RWPE2 (cell line): ENCODE data around the gene PMCH.
"Not testable (repeated sequence)": the region's sequence is repeated elsewhere in the genome, so short reads cannot be mapped to it uniquely, and the experiment has no call there.

Experiments used
- ATAC-seq: fragments of 200-7000 bp; cut with Tn5 transposase; 3 replicates; pipeline ENCODE4 v1.9.1; 2021; ENCODE audit warnings: low read depth
- DNase-seq: peaks from one replicate; pipeline ENCODE4 v3.0.0-alpha.2; 2020; ENCODE audit warnings: low spot score
- H3K27ac ChIP-seq: fragments of 450-650 bp; 2 replicates; pipeline ENCODE4 v1.5.1; 2017; ENCODE audit warnings: mild to moderate bottlenecking; ENCODE audit not compliant: poor library complexity, severe bottlenecking
- H3K27me3 ChIP-seq: fragments of 250-450 bp; sonication (Bioruptor Pico); 2 replicates; pipeline ENCODE4 v1.5.1; 2021; ENCODE audit warnings: mild to moderate bottlenecking, moderate library complexity; ENCODE audit not compliant: insufficient read depth, poor library complexity, severe bottlenecking
- H3K36me3 ChIP-seq: fragments of 250-450 bp; sonication (Bioruptor Pico); 2 replicates; pipeline ENCODE4 v1.5.1; 2020; ENCODE audit warnings: low read depth, mild to moderate bottlenecking, moderate library complexity
- H3K4me1 ChIP-seq: fragments of 250-450 bp; sonication (Bioruptor Pico); 2 replicates; pipeline ENCODE4 v1.5.1; 2021; ENCODE audit warnings: mild to moderate bottlenecking, moderate library complexity; ENCODE audit not compliant: insufficient read depth, poor library complexity, severe bottlenecking
- H3K4me3 ChIP-seq: fragments of 250-450 bp; sonication (Bioruptor Pico); 2 replicates; pipeline ENCODE4 v1.5.1; 2021; ENCODE audit warnings: mild to moderate bottlenecking, moderate library complexity; ENCODE audit not compliant: severe bottlenecking
- H3K9me3 ChIP-seq: fragments of 250-450 bp; sonication (Bioruptor Pico); 2 replicates; pipeline ENCODE4 v1.5.1; 2021; ENCODE audit warnings: mild to moderate bottlenecking, moderate library complexity; ENCODE audit not compliant: severe bottlenecking
- TF ChIP-seq, protein P1 (sequence below): fragments of 450-650 bp; IDR thresholded peaks from one replicate; pipeline ENCODE4 v1.5.1; 2017; ENCODE audit warnings: mild to moderate bottlenecking, moderate library complexity; ENCODE audit not compliant: poor library complexity, severe bottlenecking

PMCH gene

DNA sequence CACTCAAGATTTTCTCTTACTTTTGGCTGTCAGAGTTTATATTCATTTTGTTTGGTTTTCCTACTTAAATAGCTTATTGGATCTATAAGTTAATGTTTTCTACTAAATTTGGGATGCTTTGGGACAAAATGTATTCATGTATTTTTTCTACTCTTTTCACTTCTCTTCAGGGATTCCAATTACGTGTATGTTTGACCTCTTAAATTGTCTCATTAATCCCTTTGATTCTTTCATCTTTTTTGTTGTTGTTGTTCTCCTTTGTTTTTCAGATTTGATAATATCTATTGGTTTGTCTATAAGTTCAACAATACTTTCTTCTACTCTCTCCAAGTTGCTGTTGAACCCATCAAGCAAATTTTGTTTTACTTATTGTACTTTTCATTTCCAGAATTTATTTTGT, 34.2 kb downstream of the PMCH start:
- no peaks in the 10 kb centered on the region for H3K27me3 ChIP-seq
- TF ChIP-seq, protein P1, sequence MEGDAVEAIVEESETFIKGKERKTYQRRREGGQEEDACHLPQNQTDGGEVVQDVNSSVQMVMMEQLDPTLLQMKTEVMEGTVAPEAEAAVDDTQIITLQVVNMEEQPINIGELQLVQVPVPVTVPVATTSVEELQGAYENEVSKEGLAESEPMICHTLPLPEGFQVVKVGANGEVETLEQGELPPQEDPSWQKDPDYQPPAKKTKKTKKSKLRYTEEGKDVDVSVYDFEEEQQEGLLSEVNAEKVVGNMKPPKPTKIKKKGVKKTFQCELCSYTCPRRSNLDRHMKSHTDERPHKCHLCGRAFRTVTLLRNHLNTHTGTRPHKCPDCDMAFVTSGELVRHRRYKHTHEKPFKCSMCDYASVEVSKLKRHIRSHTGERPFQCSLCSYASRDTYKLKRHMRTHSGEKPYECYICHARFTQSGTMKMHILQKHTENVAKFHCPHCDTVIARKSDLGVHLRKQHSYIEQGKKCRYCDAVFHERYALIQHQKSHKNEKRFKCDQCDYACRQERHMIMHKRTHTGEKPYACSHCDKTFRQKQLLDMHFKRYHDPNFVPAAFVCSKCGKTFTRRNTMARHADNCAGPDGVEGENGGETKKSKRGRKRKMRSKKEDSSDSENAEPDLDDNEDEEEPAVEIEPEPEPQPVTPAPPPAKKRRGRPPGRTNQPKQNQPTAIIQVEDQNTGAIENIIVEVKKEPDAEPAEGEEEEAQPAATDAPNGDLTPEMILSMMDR: no peak
- no peaks in the 10 kb centered on the region for H3K4me1 ChIP-seq
- no peaks in the 10 kb centered on the region for H3K9me3 ChIP-seq
- no peaks in the 10 kb centered on the region for H3K36me3 ChIP-seq
- DNase-seq (no peak), ATAC-seq (no peak)
- H3K4me3 ChIP-seq: no peak overlapping the region
- no peak overlapping the region for H3K27ac ChIP-seq

- H3K27ac ChIP-seq, H3K4me1 ChIP-seq, H3K4me3 ChIP-seq, ATAC-seq, H3K27me3 ChIP-seq, H3K9me3 ChIP-seq, DNase-seq, H3K36me3 ChIP-seq: not testable (repeated sequence)
These were observed 42.4 kb downstream of the PMCH start for GRCh38 chr12:102155206-102155605.

DNA sequence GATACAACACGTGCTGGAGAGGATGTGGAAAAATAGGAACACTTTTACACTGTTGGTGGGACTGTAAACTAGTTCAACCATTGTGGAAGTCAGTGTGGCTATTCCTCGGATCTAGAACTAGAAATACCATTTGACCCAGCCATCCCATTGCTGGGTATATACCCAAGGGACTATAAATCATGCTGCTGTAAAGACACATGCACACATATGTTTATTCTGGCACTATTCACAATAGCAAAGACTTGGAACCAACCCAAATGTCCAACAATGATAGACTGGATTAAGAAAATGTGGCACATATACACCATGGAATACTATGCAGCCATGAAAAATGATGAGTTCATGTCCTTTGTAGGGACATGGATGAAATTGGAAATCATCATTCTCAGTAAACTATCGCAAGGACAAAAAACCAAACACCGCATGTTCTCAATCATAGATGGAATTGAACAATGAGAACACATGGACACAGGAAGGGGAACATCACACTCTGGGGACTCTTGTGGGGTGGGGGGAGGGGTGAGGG, 50.5 kb downstream of the PMCH start:
- not testable (repeated sequence) for H3K4me1 ChIP-seq, H3K27ac ChIP-seq, H3K9me3 ChIP-seq, ATAC-seq, H3K27me3 ChIP-seq, DNase-seq, H3K36me3 ChIP-seq, H3K4me3 ChIP-seq
